ENCODE measurements around the gene C2CD2L. TPM values are rescaled to one million over a fixed set of nuclear protein-coding genes. Genes with fewer than 3 reads are reported as not detected.

Gene C2CD2L
- total and polyA plus RNA-seq, 4 donors = 2.5 to 6.3 (median 4.8) TPM

DNA sequence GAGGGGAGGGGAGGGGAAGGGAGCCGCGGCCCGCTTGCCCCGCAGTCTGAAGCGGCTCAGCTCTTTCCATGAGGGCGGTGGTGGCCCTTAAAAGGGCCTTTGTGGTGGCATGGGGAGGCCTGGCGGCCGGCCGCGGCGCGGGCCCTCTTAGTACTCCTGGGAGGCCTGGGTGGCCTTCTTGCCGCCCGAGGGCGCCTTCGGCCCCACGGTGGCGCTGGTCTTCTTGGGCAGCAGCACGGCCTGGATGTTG is 12.4 kb upstream of the C2CD2L start:
- Histone ChIP-seq H3K27me3 (ENCODE audit: control insufficient read depth in 4 of 4, insufficient read depth in 4 of 4, low read length in 3 of 4) (no peaks in the 10 kb centered on the region), H3K27ac (ENCODE audit: low read depth in 1 of 2, low read length in 2 of 2) (peak overlapping the region; percentile 80 to 89), H3K4me3 (ENCODE audit: low read depth in 1 of 3, low read length in 3 of 3) (peak overlapping the region; percentile 71 to 79 (median 75)), H3K4me1 (ENCODE audit: control insufficient read depth in 4 of 4, insufficient read depth in 4 of 4, low read length in 3 of 4) (peaks cover 0 to 28% (median 15%) of the 10 kb centered on the region in 4 donors), H3K9ac (ENCODE audit: low read depth in 1 of 2, low read length in 2 of 2) (peak overlapping the region; percentile 10 to 80), H3K36me3 (ENCODE audit: control insufficient read depth in 4 of 4, insufficient read depth in 3 of 4, low read depth in 1 of 4, low read length in 3 of 4) (peaks cover 5 to 23% (median 12%) of the 10 kb centered on the region in 4 donors), H3K9me3 (ENCODE audit: control insufficient read depth in 4 of 4, low read length in 3 of 4) (no peaks in the 10 kb centered on the region)
- WGBS = under 1% methylated on average over 19 of the region's 19 CpGs
- no peak for TF ChIP-seq NR2F2 (IDR thresholded peaks at IDR 0.05)
- TF ChIP-seq RAD21 (IDR thresholded peaks at IDR 0.05) = peak; percentile 54 to 73
- no peak for TF ChIP-seq TAF1 (conservative IDR thresholded peaks at IDR 0.05)
- TF ChIP-seq, protein P1, sequence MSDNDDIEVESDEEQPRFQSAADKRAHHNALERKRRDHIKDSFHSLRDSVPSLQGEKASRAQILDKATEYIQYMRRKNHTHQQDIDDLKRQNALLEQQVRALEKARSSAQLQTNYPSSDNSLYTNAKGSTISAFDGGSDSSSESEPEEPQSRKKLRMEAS (IDR thresholded peaks at IDR 0.05) = no peak
- TF ChIP-seq, protein P2, sequence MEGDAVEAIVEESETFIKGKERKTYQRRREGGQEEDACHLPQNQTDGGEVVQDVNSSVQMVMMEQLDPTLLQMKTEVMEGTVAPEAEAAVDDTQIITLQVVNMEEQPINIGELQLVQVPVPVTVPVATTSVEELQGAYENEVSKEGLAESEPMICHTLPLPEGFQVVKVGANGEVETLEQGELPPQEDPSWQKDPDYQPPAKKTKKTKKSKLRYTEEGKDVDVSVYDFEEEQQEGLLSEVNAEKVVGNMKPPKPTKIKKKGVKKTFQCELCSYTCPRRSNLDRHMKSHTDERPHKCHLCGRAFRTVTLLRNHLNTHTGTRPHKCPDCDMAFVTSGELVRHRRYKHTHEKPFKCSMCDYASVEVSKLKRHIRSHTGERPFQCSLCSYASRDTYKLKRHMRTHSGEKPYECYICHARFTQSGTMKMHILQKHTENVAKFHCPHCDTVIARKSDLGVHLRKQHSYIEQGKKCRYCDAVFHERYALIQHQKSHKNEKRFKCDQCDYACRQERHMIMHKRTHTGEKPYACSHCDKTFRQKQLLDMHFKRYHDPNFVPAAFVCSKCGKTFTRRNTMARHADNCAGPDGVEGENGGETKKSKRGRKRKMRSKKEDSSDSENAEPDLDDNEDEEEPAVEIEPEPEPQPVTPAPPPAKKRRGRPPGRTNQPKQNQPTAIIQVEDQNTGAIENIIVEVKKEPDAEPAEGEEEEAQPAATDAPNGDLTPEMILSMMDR (IDR thresholded peaks at IDR 0.05; ENCODE audit: low read depth, low read length, missing input control) = peak; percentile 37
- TF ChIP-seq FOXA2 (IDR thresholded peaks at IDR 0.05) = no peak
- no peak for TF ChIP-seq SP1 (IDR thresholded peaks at IDR 0.05)
- TF ChIP-seq FOXA1 (IDR thresholded peaks at IDR 0.05) = no peak
- DNase-seq (ENCODE audit: low spot score) = peak; percentile 81

DNA sequence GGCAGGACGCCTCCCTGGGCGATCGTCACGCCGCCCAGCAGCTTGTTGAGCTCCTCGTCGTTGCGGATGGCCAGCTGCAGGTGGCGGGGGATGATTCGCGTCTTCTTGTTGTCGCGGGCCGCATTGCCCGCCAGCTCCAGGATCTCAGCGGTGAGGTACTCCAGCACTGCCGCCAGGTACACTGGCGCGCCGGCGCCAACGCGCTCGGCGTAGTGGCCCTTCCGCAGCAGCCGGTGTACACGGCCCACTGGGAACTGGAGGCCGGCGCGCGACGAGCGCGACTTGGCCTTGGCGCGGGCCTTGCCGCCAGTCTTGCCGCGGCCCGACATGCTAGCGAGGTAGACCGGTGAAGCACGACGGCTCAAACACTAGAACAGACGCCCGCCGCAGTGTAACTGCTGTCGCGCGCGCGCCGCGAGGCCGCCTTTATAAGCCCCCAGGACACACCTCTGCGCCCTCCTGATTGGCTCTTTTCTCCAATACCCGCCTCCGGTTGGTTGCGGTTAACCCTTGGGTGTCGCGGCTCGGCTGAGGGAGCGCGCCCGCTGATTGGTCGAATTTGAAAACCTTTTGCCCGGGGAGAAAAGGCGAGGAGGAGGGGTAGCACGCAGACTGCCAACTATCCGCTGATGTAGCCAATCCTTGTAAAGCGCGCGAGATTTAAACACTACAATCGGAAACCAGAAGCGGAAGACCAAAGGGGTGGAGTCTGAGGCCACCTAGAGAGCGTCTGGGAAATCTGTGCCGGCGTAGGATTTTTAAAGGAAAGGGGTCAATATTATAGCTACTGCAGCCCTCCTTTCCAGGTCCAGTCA is 11.9 kb upstream of the C2CD2L start:
- Histone ChIP-seq H3K4me1 (ENCODE audit: control insufficient read depth in 4 of 4, insufficient read depth in 4 of 4, low read length in 3 of 4) (peaks cover 0 to 32% (median 18%) of the 10 kb centered on the region in 4 donors), H3K9ac (ENCODE audit: low read depth in 1 of 2, low read length in 2 of 2) (peak overlapping the region; percentile 10 to 80), H3K9me3 (ENCODE audit: control insufficient read depth in 4 of 4, low read length in 3 of 4) (no peaks in the 10 kb centered on the region), H3K36me3 (ENCODE audit: control insufficient read depth in 4 of 4, insufficient read depth in 3 of 4, low read depth in 1 of 4, low read length in 3 of 4) (peaks cover 4 to 23% (median 12%) of the 10 kb centered on the region in 4 donors), H3K27me3 (ENCODE audit: control insufficient read depth in 4 of 4, insufficient read depth in 4 of 4, low read length in 3 of 4) (no peaks in the 10 kb centered on the region), H3K27ac (ENCODE audit: low read depth in 1 of 2, low read length in 2 of 2) (peak overlapping the region; percentile 80 to 89), H3K4me3 (ENCODE audit: low read depth in 1 of 3, low read length in 3 of 3) (peak overlapping the region; percentile 71 to 79 (median 75))
- DNase-seq (ENCODE audit: low spot score) = peak; percentile 99
- under 1% methylated on average over 79 of the region's 79 CpGs for WGBS
- TF ChIP-seq SP1 (IDR thresholded peaks at IDR 0.05) (peak; percentile 91), HNF4G (IDR thresholded peaks at IDR 0.05) (no peak), HNF4A (conservative IDR thresholded peaks at IDR 0.05) (peak in 1 of 2 donors; percentile 8), YY1 (IDR thresholded peaks at IDR 0.05) (peak; percentile 70), RXRA (IDR thresholded peaks at IDR 0.05) (peak; percentile 13 to 30), FOXA1 (IDR thresholded peaks at IDR 0.05) (no peak), RAD21 (IDR thresholded peaks at IDR 0.05) (peak; percentile 18 to 49), NR2F2 (IDR thresholded peaks at IDR 0.05) (peak; percentile 61), EGR1 (IDR thresholded peaks at IDR 0.05; ENCODE audit: low read depth in 2 of 2) (peak in 1 of 2 donors; percentile 31), JUND (IDR thresholded peaks at IDR 0.05) (no peak), TAF1 (conservative IDR thresholded peaks at IDR 0.05) (peak; percentile 98), GABPA (IDR thresholded peaks at IDR 0.05 in 1 of 2, conservative IDR thresholded peaks at IDR 0.05 in 1 of 2) (peak; percentile 51 to 80)
- TF ChIP-seq, protein P1 (IDR thresholded peaks at IDR 0.05) = peak; percentile 71
- TF ChIP-seq, protein P3, sequence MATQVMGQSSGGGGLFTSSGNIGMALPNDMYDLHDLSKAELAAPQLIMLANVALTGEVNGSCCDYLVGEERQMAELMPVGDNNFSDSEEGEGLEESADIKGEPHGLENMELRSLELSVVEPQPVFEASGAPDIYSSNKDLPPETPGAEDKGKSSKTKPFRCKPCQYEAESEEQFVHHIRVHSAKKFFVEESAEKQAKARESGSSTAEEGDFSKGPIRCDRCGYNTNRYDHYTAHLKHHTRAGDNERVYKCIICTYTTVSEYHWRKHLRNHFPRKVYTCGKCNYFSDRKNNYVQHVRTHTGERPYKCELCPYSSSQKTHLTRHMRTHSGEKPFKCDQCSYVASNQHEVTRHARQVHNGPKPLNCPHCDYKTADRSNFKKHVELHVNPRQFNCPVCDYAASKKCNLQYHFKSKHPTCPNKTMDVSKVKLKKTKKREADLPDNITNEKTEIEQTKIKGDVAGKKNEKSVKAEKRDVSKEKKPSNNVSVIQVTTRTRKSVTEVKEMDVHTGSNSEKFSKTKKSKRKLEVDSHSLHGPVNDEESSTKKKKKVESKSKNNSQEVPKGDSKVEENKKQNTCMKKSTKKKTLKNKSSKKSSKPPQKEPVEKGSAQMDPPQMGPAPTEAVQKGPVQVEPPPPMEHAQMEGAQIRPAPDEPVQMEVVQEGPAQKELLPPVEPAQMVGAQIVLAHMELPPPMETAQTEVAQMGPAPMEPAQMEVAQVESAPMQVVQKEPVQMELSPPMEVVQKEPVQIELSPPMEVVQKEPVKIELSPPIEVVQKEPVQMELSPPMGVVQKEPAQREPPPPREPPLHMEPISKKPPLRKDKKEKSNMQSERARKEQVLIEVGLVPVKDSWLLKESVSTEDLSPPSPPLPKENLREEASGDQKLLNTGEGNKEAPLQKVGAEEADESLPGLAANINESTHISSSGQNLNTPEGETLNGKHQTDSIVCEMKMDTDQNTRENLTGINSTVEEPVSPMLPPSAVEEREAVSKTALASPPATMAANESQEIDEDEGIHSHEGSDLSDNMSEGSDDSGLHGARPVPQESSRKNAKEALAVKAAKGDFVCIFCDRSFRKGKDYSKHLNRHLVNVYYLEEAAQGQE (IDR thresholded peaks at IDR 0.05) = peak; percentile 92
- TF ChIP-seq, protein P4, sequence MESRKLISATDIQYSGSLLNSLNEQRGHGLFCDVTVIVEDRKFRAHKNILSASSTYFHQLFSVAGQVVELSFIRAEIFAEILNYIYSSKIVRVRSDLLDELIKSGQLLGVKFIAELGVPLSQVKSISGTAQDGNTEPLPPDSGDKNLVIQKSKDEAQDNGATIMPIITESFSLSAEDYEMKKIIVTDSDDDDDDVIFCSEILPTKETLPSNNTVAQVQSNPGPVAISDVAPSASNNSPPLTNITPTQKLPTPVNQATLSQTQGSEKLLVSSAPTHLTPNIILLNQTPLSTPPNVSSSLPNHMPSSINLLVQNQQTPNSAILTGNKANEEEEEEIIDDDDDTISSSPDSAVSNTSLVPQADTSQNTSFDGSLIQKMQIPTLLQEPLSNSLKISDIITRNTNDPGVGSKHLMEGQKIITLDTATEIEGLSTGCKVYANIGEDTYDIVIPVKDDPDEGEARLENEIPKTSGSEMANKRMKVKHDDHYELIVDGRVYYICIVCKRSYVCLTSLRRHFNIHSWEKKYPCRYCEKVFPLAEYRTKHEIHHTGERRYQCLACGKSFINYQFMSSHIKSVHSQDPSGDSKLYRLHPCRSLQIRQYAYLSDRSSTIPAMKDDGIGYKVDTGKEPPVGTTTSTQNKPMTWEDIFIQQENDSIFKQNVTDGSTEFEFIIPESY (IDR thresholded peaks at IDR 0.05) = no peak

Data from liver (tissue), 9 donors.